ENCODE results near the gene TPTE2. TPM values are rescaled to one million over a fixed set of nuclear protein-coding genes. Genes with fewer than 3 reads are reported as not detected.

Gene TPTE2
- total and polyA plus RNA-seq, 9 of the 15 experiments (the other 6 are each of a cell fraction or from before 2014, with no cell fraction given) = not detected

DNA sequence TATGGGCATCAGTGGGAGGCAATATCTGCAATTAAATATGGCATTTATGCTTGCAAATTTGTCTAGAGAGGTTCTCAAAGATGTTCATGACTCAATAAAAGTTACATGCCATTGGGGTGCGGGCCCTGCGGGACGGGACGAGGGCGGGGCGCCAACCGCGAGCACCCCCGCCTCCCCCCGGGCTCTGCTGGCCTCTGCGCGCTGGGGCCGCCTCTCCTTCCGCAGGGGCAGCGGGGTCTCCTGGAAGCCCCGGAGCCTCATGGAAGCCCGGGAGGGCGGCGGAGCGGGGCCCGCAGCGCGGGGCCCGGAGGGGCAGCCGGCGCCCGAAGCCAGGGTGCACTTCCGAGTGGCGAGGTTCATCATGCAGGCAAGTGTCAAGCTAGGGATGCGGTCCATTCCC lies 179.2 kb downstream of the TPTE2 start:
- CTCF ChIA-PET (ENCODE audit: low intra/inter-chr PET ratio) = no interaction called here
- no peaks in the 10 kb centered on the region for H3K79me2 ChIP-seq (ENCODE audit: control insufficient read depth, insufficient read depth, low read length)
- H3K27ac ChIP-seq (ENCODE audit: extremely low read depth, low read depth, low read length) = no peak overlapping the region
- H3K9ac ChIP-seq (ENCODE audit: insufficient read depth in 1 of 2, low read depth in 2 of 2, low read length in 2 of 2) = no peak overlapping the region
- no peaks in the 10 kb centered on the region for H3K4me1 ChIP-seq (replicated peaks in 1 of 2; ENCODE audit: control insufficient read depth in 2 of 2, insufficient read depth in 2 of 2, low read length in 2 of 2)
- no peak overlapping the region for H3K4me3 ChIP-seq
- no peaks in the 10 kb centered on the region for H3K36me3 ChIP-seq (ENCODE audit: control insufficient read depth, insufficient read depth, low read length)
- H2AFZ ChIP-seq (ENCODE audit: low read depth, low read length) = no peak overlapping the region
- WGBS (ENCODE audit: insufficient coverage, low coverage, missing lambda C conversion rate) = 2% methylated on average over 6 of the region's 30 CpGs
- H3K4me2 ChIP-seq (ENCODE audit: insufficient read depth, low read length) = no peak overlapping the region
- ATAC-seq (no peak), DNase-seq (ENCODE audit: extremely low read depth in 1 of 4, low spot score in 3 of 4) (no peak), FAIRE-seq (no peak)
- in situ Hi-C loops (cut with MboI) = no loop called here
- intact Hi-C loops (cut with micrococcal nuclease) = no loop called here
- H3K9me1 ChIP-seq (ENCODE audit: control insufficient read depth, insufficient read depth, low read length) = no peaks in the 10 kb centered on the region
- no TSS peak for BruUV-seq (replicated peaks)
- no peaks in the 10 kb centered on the region for H4K20me1 ChIP-seq (replicated peaks; ENCODE audit: control insufficient read depth, insufficient read depth, low read length)
- no peaks in the 10 kb centered on the region; a peak in 2 of 5 replicates for H3K27me3 ChIP-seq (ENCODE audit: control insufficient read depth in 2 of 2, insufficient read depth in 2 of 2, low read length in 2 of 2)
- H3K9me3 ChIP-seq (replicated peaks; ENCODE audit: control insufficient read depth, insufficient read depth, low read depth, low read length) = no peaks in the 10 kb centered on the region
- POLR2A ChIA-PET = no interaction called here
- TF ChIP-seq PCBP2 (IDR thresholded peaks at IDR 0.05; ENCODE audit: low read depth, low read length, poor library complexity, severe bottlenecking) = no peak
- no peak for TF ChIP-seq TSC22D4 (tag; IDR thresholded peaks at IDR 0.05)
- no peak for TF ChIP-seq PTTG1 (tag; IDR thresholded peaks at IDR 0.05; ENCODE audit: low read depth)
- TF ChIP-seq, protein P1, sequence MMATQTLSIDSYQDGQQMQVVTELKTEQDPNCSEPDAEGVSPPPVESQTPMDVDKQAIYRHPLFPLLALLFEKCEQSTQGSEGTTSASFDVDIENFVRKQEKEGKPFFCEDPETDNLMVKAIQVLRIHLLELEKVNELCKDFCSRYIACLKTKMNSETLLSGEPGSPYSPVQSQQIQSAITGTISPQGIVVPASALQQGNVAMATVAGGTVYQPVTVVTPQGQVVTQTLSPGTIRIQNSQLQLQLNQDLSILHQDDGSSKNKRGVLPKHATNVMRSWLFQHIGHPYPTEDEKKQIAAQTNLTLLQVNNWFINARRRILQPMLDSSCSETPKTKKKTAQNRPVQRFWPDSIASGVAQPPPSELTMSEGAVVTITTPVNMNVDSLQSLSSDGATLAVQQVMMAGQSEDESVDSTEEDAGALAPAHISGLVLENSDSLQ (IDR thresholded peaks at IDR 0.05) = no peak
- no peak for TF ChIP-seq ZNF699 (CRISPR knock-in tag; IDR thresholded peaks at IDR 0.05; ENCODE audit: insufficient replicate concordance)
- TF ChIP-seq NELFE (IDR thresholded peaks at IDR 0.05; ENCODE audit: insufficient read depth, insufficient read length) = no peak
- TF ChIP-seq, protein P2, sequence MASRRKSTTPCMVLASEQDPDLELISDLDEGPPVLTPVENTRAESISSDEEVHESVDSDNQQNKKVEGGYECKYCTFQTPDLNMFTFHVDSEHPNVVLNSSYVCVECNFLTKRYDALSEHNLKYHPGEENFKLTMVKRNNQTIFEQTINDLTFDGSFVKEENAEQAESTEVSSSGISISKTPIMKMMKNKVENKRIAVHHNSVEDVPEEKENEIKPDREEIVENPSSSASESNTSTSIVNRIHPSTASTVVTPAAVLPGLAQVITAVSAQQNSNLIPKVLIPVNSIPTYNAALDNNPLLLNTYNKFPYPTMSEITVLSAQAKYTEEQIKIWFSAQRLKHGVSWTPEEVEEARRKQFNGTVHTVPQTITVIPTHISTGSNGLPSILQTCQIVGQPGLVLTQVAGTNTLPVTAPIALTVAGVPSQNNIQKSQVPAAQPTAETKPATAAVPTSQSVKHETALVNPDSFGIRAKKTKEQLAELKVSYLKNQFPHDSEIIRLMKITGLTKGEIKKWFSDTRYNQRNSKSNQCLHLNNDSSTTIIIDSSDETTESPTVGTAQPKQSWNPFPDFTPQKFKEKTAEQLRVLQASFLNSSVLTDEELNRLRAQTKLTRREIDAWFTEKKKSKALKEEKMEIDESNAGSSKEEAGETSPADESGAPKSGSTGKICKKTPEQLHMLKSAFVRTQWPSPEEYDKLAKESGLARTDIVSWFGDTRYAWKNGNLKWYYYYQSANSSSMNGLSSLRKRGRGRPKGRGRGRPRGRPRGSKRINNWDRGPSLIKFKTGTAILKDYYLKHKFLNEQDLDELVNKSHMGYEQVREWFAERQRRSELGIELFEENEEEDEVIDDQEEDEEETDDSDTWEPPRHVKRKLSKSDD (conservative IDR thresholded peaks at IDR 0.05; ENCODE audit: low read length) = no peak
- no peak for TF ChIP-seq CBX3 (IDR thresholded peaks at IDR 0.05; ENCODE audit: borderline replicate concordance in 1 of 2, low read length in 2 of 2)
- TF ChIP-seq ZNF431 (CRISPR knock-in tag; IDR thresholded peaks at IDR 0.05) = no peak
- no peak for TF ChIP-seq ZNF408 (CRISPR knock-in tag; IDR thresholded peaks at IDR 0.05; ENCODE audit: low read depth)
- TF ChIP-seq YY1 (IDR thresholded peaks at IDR 0.05; ENCODE audit: borderline replicate concordance in 1 of 3, control insufficient read depth in 1 of 3, extremely low read depth in 1 of 3, insufficient read depth in 3 of 3, insufficient read length in 1 of 3, insufficient replicate concordance in 2 of 3, low read depth in 1 of 3, low read length in 2 of 3) = no peak
- TF ChIP-seq, protein P3, sequence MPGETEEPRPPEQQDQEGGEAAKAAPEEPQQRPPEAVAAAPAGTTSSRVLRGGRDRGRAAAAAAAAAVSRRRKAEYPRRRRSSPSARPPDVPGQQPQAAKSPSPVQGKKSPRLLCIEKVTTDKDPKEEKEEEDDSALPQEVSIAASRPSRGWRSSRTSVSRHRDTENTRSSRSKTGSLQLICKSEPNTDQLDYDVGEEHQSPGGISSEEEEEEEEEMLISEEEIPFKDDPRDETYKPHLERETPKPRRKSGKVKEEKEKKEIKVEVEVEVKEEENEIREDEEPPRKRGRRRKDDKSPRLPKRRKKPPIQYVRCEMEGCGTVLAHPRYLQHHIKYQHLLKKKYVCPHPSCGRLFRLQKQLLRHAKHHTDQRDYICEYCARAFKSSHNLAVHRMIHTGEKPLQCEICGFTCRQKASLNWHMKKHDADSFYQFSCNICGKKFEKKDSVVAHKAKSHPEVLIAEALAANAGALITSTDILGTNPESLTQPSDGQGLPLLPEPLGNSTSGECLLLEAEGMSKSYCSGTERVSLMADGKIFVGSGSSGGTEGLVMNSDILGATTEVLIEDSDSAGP (CRISPR knock-in tag; IDR thresholded peaks at IDR 0.05) = no peak
- TF ChIP-seq SRF (CRISPR knock-in tag; IDR thresholded peaks at IDR 0.05) = no peak
- no peak for TF ChIP-seq TEAD4 (IDR thresholded peaks at IDR 0.05; ENCODE audit: low read length)
- TF ChIP-seq TEAD4 (CRISPR knock-in tag; IDR thresholded peaks at IDR 0.05; ENCODE audit: borderline replicate concordance) = no peak

All from K562 (cell line).